SK-N-SH (cell line): Measurements from ENCODE around the gene CLPX.

Source experiments
- CTCF ChIP-seq: fragments of 200-600 bp; sonication (generic); IDR thresholded peaks from 2 replicates; pipeline ENCODE4 v1.6.1; 2017; ENCODE audit warnings: antibody characterized with exemption, mild to moderate bottlenecking, moderate library complexity
- EZH2phosphoT487 ChIP-seq: fragments of 200-600 bp; sonication (generic); IDR thresholded peaks from 2 replicates; pipeline ENCODE4 v1.6.1; 2017; ENCODE audit warnings: low read depth, mixed run types, mild to moderate bottlenecking, antibody characterized with exemption, moderate library complexity, borderline replicate concordance
- FOXM1 ChIP-seq: IDR thresholded peaks from 2 replicates; pipeline ENCODE4 v1.4.0; 2012; ENCODE audit warnings: low read depth, mild to moderate bottlenecking
- JUND ChIP-seq: IDR thresholded peaks from 2 replicates; pipeline ENCODE4 v1.4.0; 2012
- MEF2A ChIP-seq: IDR thresholded peaks from 2 replicates; pipeline ENCODE4 v1.4.0; 2012; ENCODE audit warnings: low read depth, borderline replicate concordance
- MXI1 ChIP-seq: IDR thresholded peaks from 2 replicates; pipeline ENCODE4 v1.6.1; 2012; ENCODE audit warnings: mild to moderate bottlenecking, low read depth, low read length, improper control_type of control experiment
- PBX3 ChIP-seq: IDR thresholded peaks from 2 replicates; pipeline ENCODE4; 2012
- POLR2AphosphoS5 ChIP-seq: IDR thresholded peaks from 2 replicates; pipeline ENCODE4 v1.6.1; 2012; ENCODE audit warnings: low read depth, low read length
- RAD21 ChIP-seq: IDR thresholded peaks from 2 replicates; pipeline ENCODE4 v1.6.1; 2012; ENCODE audit warnings: mild to moderate bottlenecking, low read length
- RCOR1 ChIP-seq: fragments of 150-350 bp; IDR thresholded peaks from 2 replicates; pipeline ENCODE4 v1.6.1; 2017; ENCODE audit warnings: antibody characterized with exemption, low read length
- SIN3A ChIP-seq: IDR thresholded peaks from 2 replicates; pipeline ENCODE4 v1.6.1; 2012; ENCODE audit warnings: low read depth, mild to moderate bottlenecking, low read length, moderate library complexity, borderline replicate concordance
- SMC3 ChIP-seq: IDR thresholded peaks from 2 replicates; pipeline ENCODE4 v1.6.1; 2012; ENCODE audit warnings: low read depth, low read length, improper control_type of control experiment
- USF2 ChIP-seq: fragments of 150-350 bp; IDR thresholded peaks from 2 replicates; pipeline ENCODE4 v1.6.1; 2017; ENCODE audit warnings: antibody characterized with exemption, low read length, low read depth, borderline replicate concordance
- ZBTB33 ChIP-seq: IDR thresholded peaks from 2 replicates; pipeline ENCODE4 v1.4.0; 2012; ENCODE audit warnings: low read depth, borderline replicate concordance

GRCh38 chr15:65195548-65195923, 10.4 kb upstream of the CLPX start:
- TF ChIP-seq CTCF: no peak
- no peak for TF ChIP-seq POLR2AphosphoS5
- no peak for TF ChIP-seq PBX3
- no peak for TF ChIP-seq MXI1
- no peak for TF ChIP-seq SMC3
- TF ChIP-seq RCOR1: no peak
- no peak for TF ChIP-seq RAD21
- TF ChIP-seq FOXM1: no peak
- no peak for TF ChIP-seq EZH2phosphoT487
- no peak for TF ChIP-seq ZBTB33
- TF ChIP-seq MEF2A: no peak
- no peak for TF ChIP-seq SIN3A
- TF ChIP-seq JUND: no peak
- TF ChIP-seq USF2: no peak
